ENCODE results near the gene NHP2. TPM values are rescaled to one million over a fixed set of nuclear protein-coding genes. Genes with fewer than 3 reads are reported as not detected.

The NHP2 gene
- polyA plus RNA-seq, 3 donors = 68.9 to 139 (median 108) TPM

- H3K4me1 Mint-ChIP-seq = peaks cover 24% of the 10 kb centered on the region
- TF ChIP-seq CTCF (IDR thresholded peaks at IDR 0.05) = no peak
- H3K4me2 ChIP-seq (replicated peaks; ENCODE audit: extremely low read depth, low read length, poor library complexity, severe bottlenecking) = peak overlapping the region; percentile 30
- H4K20me1 ChIP-seq (ENCODE audit: insufficient read depth, low read length) = no peaks in the 10 kb centered on the region
- DNase-seq = no peak
- H3K4me3 Mint-ChIP-seq = peak overlapping the region; percentile 39 to 46
- peaks cover 2 to 13% (median 8%) of the 10 kb centered on the region in 3 donors for H3K27me3 Mint-ChIP-seq (ENCODE audit: low read depth in 3 of 3)
- no peaks in the 10 kb centered on the region for H3K36me3 Mint-ChIP-seq
- intact Hi-C loops (cut with micrococcal nuclease) = no loop called here
- WGBS (ENCODE audit: insufficient coverage) = 0% methylated on average over 4 of the region's 7 CpGs
- H3K27ac Mint-ChIP-seq = no peak overlapping the region
- no peaks in the 10 kb centered on the region for H3K36me3 ChIP-seq (replicated peaks in 1 of 2; ENCODE audit: control insufficient read depth in 1 of 2, insufficient read depth in 2 of 2, low read length in 2 of 2)
- no peak overlapping the region for H3K9ac ChIP-seq (ENCODE audit: insufficient read depth, low read length, poor library complexity, severe bottlenecking)
- no peak overlapping the region for H3K27ac ChIP-seq (ENCODE audit: low read depth in 1 of 2, low read length in 2 of 2)
- no peaks in the 10 kb centered on the region for H3K27me3 ChIP-seq (ENCODE audit: control insufficient read depth in 2 of 2, insufficient read depth in 2 of 2, low read length in 2 of 2)
- no peaks in the 10 kb centered on the region for H3K79me2 ChIP-seq (ENCODE audit: insufficient read depth, low read length)
- H3K4me3 ChIP-seq (replicated peaks in 1 of 3; ENCODE audit: low read depth in 2 of 3, low read length in 3 of 3) = no peak overlapping the region
- peaks cover 0 to 4% (median 2%) of the 10 kb centered on the region in 7 donors for H3K9me3 Mint-ChIP-seq
- H3K4me1 ChIP-seq (ENCODE audit: control insufficient read depth in 1 of 2, insufficient read depth in 2 of 2, low read length in 2 of 2) = peaks cover 14 to 18% of the 10 kb centered on the region in 2 donors
- peak overlapping the region; percentile 63 for H2AFZ ChIP-seq (ENCODE audit: insufficient read depth, low read depth, low read length, poor library complexity, severe bottlenecking)
- no peaks in the 10 kb centered on the region for H3K9me3 ChIP-seq (replicated peaks in 1 of 2; ENCODE audit: control insufficient read depth in 1 of 2, insufficient read depth in 1 of 2, low read length in 2 of 2)
These were observed 40.3 kb upstream of the NHP2 start for GRCh38 chr5:178194026-178194425.

GRCh38 chr5:178193251-178193809, 39.6 kb upstream of the NHP2 start:
- Histone ChIP-seq H3K9me3 (replicated peaks in 1 of 2; ENCODE audit: control insufficient read depth in 1 of 2, insufficient read depth in 1 of 2, low read length in 2 of 2) (no peaks in the 10 kb centered on the region), H3K4me2 (replicated peaks; ENCODE audit: extremely low read depth, low read length, poor library complexity, severe bottlenecking) (no peak overlapping the region), H3K27me3 (ENCODE audit: control insufficient read depth in 2 of 2, insufficient read depth in 2 of 2, low read length in 2 of 2) (no peaks in the 10 kb centered on the region), H3K36me3 (replicated peaks in 1 of 2; ENCODE audit: control insufficient read depth in 1 of 2, insufficient read depth in 2 of 2, low read length in 2 of 2) (no peaks in the 10 kb centered on the region), H3K4me1 (ENCODE audit: control insufficient read depth in 1 of 2, insufficient read depth in 2 of 2, low read length in 2 of 2) (peaks cover 9 to 12% of the 10 kb centered on the region in 2 donors), H4K20me1 (ENCODE audit: insufficient read depth, low read length) (no peaks in the 10 kb centered on the region), H3K4me3 (replicated peaks in 1 of 3; ENCODE audit: low read depth in 2 of 3, low read length in 3 of 3) (no peak overlapping the region), H2AFZ (ENCODE audit: insufficient read depth, low read depth, low read length, poor library complexity, severe bottlenecking) (no peak overlapping the region), H3K79me2 (ENCODE audit: insufficient read depth, low read length) (no peaks in the 10 kb centered on the region), H3K27ac (ENCODE audit: low read depth in 1 of 2, low read length in 2 of 2) (no peak overlapping the region), H3K9ac (ENCODE audit: insufficient read depth, low read length, poor library complexity, severe bottlenecking) (no peak overlapping the region)
- DNase-seq = no peak
- Mint-ChIP-seq H3K9me3 (peaks cover 0 to 4% (median 2%) of the 10 kb centered on the region in 7 donors), H3K27ac (no peak overlapping the region), H3K4me3 (peak overlapping the region in 1 of 2 donors; percentile 6), H3K27me3 (ENCODE audit: low read depth in 3 of 3) (peaks cover 2 to 13% (median 8%) of the 10 kb centered on the region in 3 donors), H3K36me3 (no peaks in the 10 kb centered on the region), H3K4me1 (peaks cover 17% of the 10 kb centered on the region)
- TF ChIP-seq CTCF (IDR thresholded peaks at IDR 0.05) = no peak
- intact Hi-C loops (cut with micrococcal nuclease) = no loop called here
- 45% methylated on average over 8 of the region's 8 CpGs for WGBS (ENCODE audit: insufficient coverage)

Data from CD14-positive monocyte (primary cell).